Keratinocyte (primary cell): ENCODE results near the gene XPC. TPM values are rescaled to one million over a fixed set of nuclear protein-coding genes. Genes with fewer than 3 reads are reported as not detected.

ENCODE experiments used
- DNase-seq: peaks from one replicate; pipeline ENCODE4 v3.0.0-alpha.2; 2011; ENCODE audit warnings: low read depth, missing footprints, low spot score
- FAIRE-seq: peaks from 2 replicates; lab custom pipeline; 2011; peaks lifted over from hg19 to GRCh38; lab: Jason Lieb, UNC
- H2AFZ ChIP-seq: 2 replicates; pipeline ENCODE4 v1.6.0; 2012; ENCODE audit warnings: low read length, control low read depth, inconsistent platforms; ENCODE audit not compliant: control insufficient read depth
- H3K27ac ChIP-seq: 2 replicates; pipeline ENCODE4 v1.5.1; 2011; ENCODE audit warnings: low read length; ENCODE audit not compliant: control insufficient read depth, insufficient read depth
- H3K27me3 ChIP-seq: 3 replicates; pipeline ENCODE4 v1.6.0; 2011; ENCODE audit warnings: low read length; ENCODE audit not compliant: control insufficient read depth, insufficient read depth; ENCODE audit errors: extremely low read depth
- H3K36me3 ChIP-seq, 2 experiments: 2 replicates in 1 of 2; 3 replicates in 1 of 2; pipeline ENCODE4 v1.5.1; 2011; ENCODE audit warnings: low read length in 2 of 2, mild to moderate bottlenecking in 1 of 2; ENCODE audit not compliant: control insufficient read depth in 2 of 2, insufficient read depth in 2 of 2; ENCODE audit errors: extremely low read depth in 1 of 2
- H3K4me1 ChIP-seq: 3 replicates; pipeline ENCODE4 v1.5.1; 2011; ENCODE audit warnings: low read length; ENCODE audit not compliant: control insufficient read depth, insufficient read depth; ENCODE audit errors: extremely low read depth
- H3K4me2 ChIP-seq: 3 replicates; pipeline ENCODE4 v1.6.0; 2011; ENCODE audit warnings: low read depth, low read length; ENCODE audit not compliant: control insufficient read depth, insufficient read depth; ENCODE audit errors: extremely low read depth
- H3K4me3 ChIP-seq, 3 experiments: fragments of 200-600 bp in 1 of 3; sonication (generic) in 1 of 3; 2 replicates in 2 of 3; 3 replicates in 1 of 3; pipeline ENCODE4 v1.5.1; 2011 to 2016; ENCODE audit warnings: low read length in 3 of 3, mild to moderate bottlenecking in 3 of 3, control low read depth in 2 of 3, inconsistent platforms in 1 of 3, low read depth in 1 of 3, mixed read lengths in 1 of 3, mixed run types in 1 of 3, moderate library complexity in 1 of 3; ENCODE audit not compliant: control insufficient read depth in 2 of 3, insufficient read depth in 2 of 3; ENCODE audit errors: extremely low read depth in 1 of 3
- H3K79me2 ChIP-seq: 2 replicates; pipeline ENCODE4 v1.6.0; 2012; ENCODE audit warnings: low read length; ENCODE audit not compliant: control insufficient read depth, insufficient read depth
- H3K9ac ChIP-seq: 3 replicates; pipeline ENCODE4 v1.6.0; 2011; ENCODE audit warnings: low read length; ENCODE audit not compliant: control insufficient read depth, insufficient read depth; ENCODE audit errors: extremely low read depth
- H3K9me1 ChIP-seq: 3 replicates; pipeline ENCODE4 v1.6.0; 2011; ENCODE audit warnings: low read length; ENCODE audit not compliant: control insufficient read depth, insufficient read depth; ENCODE audit errors: extremely low read depth
- H3K9me3 ChIP-seq: 2 replicates; pipeline ENCODE4 v1.5.1; 2012; ENCODE audit warnings: low read depth, low read length; ENCODE audit not compliant: control insufficient read depth
- H4K20me1 ChIP-seq: 3 replicates; pipeline ENCODE4 v1.6.0; 2011; ENCODE audit warnings: low read length; ENCODE audit not compliant: control insufficient read depth, insufficient read depth; ENCODE audit errors: extremely low read depth
- CTCF ChIP-seq, 3 experiments: IDR thresholded peaks in 1 of 3; conservative IDR thresholded peaks in 1 of 3; optimal IDR thresholded peaks in 1 of 3; 2 replicates in 2 of 3; 3 replicates in 1 of 3; pipeline versions ENCODE3 to v1.5.1; 2011; ENCODE audit warnings: low read length in 3 of 3, mild to moderate bottlenecking in 3 of 3, moderate library complexity in 2 of 3, control low read depth in 1 of 3, inconsistent platforms in 1 of 3; ENCODE audit not compliant: insufficient read depth in 2 of 3; ENCODE audit errors: extremely low read depth in 1 of 3
- EZH2 ChIP-seq: IDR thresholded peaks from one replicate; pipeline ENCODE4 v1.6.1; 2012; ENCODE audit warnings: inconsistent platforms, mild to moderate bottlenecking, low read length, moderate library complexity
- dilution Hi-C: fragments of 300-500 bp; cut with MboI; formaldehyde crosslinking; loops from one replicate; pipeline ENCODE4 v1.7.0; 2020; ENCODE audit warnings: low sequenced_read_pairs; ENCODE audit not compliant: extremely low pct_ligation_motif_present
- polyA plus RNA-seq, 5 experiments: library from polyadenylated mRNA; depleted of rRNA in 3 of 5; stranded (reverse) in 3 of 5; stranded (forward) in 1 of 5; unstranded in 1 of 5; fragments of >200 nt; gene quantifications; 1 replicate in 1 of 5; 2 replicates in 3 of 5; 3 replicates in 1 of 5; pipeline versions ENCODE4 v1.2.1 to v1.2.3, GENCODE V29; 2011 to 2012; ENCODE audit warnings: missing spikeins in 2 of 5, low read depth in 1 of 5, low replicate concordance in 1 of 5

XPC gene
- polyA plus RNA-seq, 1 donor (not counting 4 experiments of a cell fraction or from before 2014, with no cell fraction given) = 24.9 TPM

DNA sequence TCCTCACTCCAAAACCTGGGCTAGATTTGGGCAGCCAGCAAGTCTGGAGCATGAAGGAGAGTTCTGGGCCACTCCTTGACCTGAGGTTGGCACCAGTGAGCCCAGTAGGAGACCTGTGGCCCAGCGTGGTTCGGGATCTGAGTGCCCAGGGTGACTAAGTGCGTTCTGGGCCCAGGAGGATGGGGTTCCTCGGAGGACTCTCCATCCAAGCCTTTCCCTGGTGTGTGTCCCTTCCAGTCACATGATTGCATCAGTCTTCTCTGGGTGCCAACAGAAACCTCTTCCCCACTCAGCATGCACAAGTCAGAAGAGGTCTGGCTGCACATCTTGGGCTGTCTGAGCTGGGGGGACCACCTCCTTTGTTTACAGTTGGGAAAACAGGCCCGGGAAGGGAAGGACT, 38.6 kb downstream of the XPC start:
- TF ChIP-seq CTCF (optimal IDR thresholded peaks at IDR 0.05 in 1 of 3, IDR thresholded peaks at IDR 0.05 in 1 of 3, conservative IDR thresholded peaks at IDR 0.05 in 1 of 3; ENCODE audit: extremely low read depth in 1 of 3, insufficient read depth in 2 of 3, low read length in 3 of 3) (no peak), EZH2 (no peak)
- H3K4me1 ChIP-seq = peaks cover 54% of the 10 kb centered on the region
- no peak for FAIRE-seq

GRCh38 chr3:14138878-14139655, 39.3 kb downstream of the XPC start:
- no peak for TF ChIP-seq CTCF (optimal IDR thresholded peaks at IDR 0.05 in 1 of 3, IDR thresholded peaks at IDR 0.05 in 1 of 3, conservative IDR thresholded peaks at IDR 0.05 in 1 of 3; ENCODE audit: extremely low read depth in 1 of 3, insufficient read depth in 2 of 3, low read length in 3 of 3)
- no peak for TF ChIP-seq EZH2
- FAIRE-seq (no peak), DNase-seq (no peak)
- H3K4me1 ChIP-seq = peaks cover 49% of the 10 kb centered on the region
- no peak overlapping the region for H2AFZ ChIP-seq
- no peak overlapping the region for H3K9ac ChIP-seq
- peaks cover 38 to 66% of the 10 kb centered on the region in 2 experiments for H3K36me3 ChIP-seq
- H3K4me3 ChIP-seq = no peak overlapping the region
- H3K79me2 ChIP-seq = peaks cover 3% of the 10 kb centered on the region
- peaks cover 2% of the 10 kb centered on the region for H4K20me1 ChIP-seq
- no peak overlapping the region for H3K27ac ChIP-seq
- no peaks in the 10 kb centered on the region for H3K9me3 ChIP-seq
- H3K27me3 ChIP-seq = no peaks in the 10 kb centered on the region
- H3K4me2 ChIP-seq = no peak overlapping the region
- H3K9me1 ChIP-seq = no peaks in the 10 kb centered on the region
- dilution Hi-C loops = no loop called here

More for the DNA sequence above, 38.6 kb downstream of the XPC start:
- DNase-seq = no peak
- H2AFZ ChIP-seq = no peak overlapping the region
- no peak overlapping the region for H3K27ac ChIP-seq
- no peak overlapping the region for H3K9ac ChIP-seq
- H3K36me3 ChIP-seq = peaks cover 31 to 59% of the 10 kb centered on the region in 2 experiments
- H3K27me3 ChIP-seq = no peaks in the 10 kb centered on the region
- no peaks in the 10 kb centered on the region for H3K9me1 ChIP-seq
- peaks cover 3% of the 10 kb centered on the region for H3K79me2 ChIP-seq
- dilution Hi-C loops = no loop called here
- H3K4me2 ChIP-seq = no peak overlapping the region
- peaks cover 2% of the 10 kb centered on the region for H4K20me1 ChIP-seq
- H3K9me3 ChIP-seq = no peaks in the 10 kb centered on the region
- H3K4me3 ChIP-seq = no peak overlapping the region
